Measurements from ENCODE around the gene APBA1. TPM values are rescaled to one million over a fixed set of nuclear protein-coding genes. Genes with fewer than 3 reads are reported as not detected.

Gene APBA1
- polyA plus RNA-seq, 2 donors, result 0.82 to 1.3 TPM

DNA sequence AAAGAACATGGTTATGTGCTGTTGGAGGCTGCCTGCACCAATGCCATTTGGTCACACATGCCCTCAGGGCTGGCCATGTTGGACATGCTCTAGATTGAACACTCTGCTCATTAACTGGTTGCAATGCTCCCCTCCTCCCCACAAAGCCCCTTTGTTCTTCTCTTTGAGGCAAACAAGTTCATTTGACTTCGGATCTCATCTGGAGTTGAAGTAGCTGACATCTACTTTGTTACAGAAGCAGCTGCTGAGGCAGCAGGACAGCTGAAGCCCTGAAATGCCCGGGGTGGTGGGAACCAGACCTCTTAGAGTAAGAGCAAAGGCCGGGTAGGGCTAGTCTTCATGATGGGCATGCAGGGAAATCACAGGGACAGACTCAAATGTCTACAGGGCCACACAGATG lies 123.5 kb downstream of the APBA1 start:
- no peaks in the 10 kb centered on the region for H3K9me3 ChIP-seq (ENCODE audit: control insufficient read depth in 2 of 2, insufficient read depth in 1 of 2, low read depth in 1 of 2, low read length in 1 of 2)
- WGBS, 2 donors, result 82 to 83% methylated on average over 3 of the region's 3 CpGs
- H3K36me3 ChIP-seq (ENCODE audit: control insufficient read depth in 2 of 2, insufficient read depth in 2 of 2, low read length in 1 of 2), result no peaks in the 10 kb centered on the region
- H3K4me3 ChIP-seq (ENCODE audit: low read depth in 1 of 2, low read length in 2 of 2), result no peak overlapping the region
- H3K4me1 ChIP-seq (ENCODE audit: control insufficient read depth in 2 of 2, insufficient read depth in 2 of 2, low read length in 1 of 2), result no peaks in the 10 kb centered on the region
- no peak overlapping the region for H3K27ac ChIP-seq (ENCODE audit: low read depth in 2 of 2, low read length in 1 of 2)
- no peaks in the 10 kb centered on the region for H3K27me3 ChIP-seq (ENCODE audit: control insufficient read depth in 1 of 2, insufficient read depth in 2 of 2, low read length in 2 of 2)

- 70 to 75% methylated on average over 4 of the region's 4 CpGs for WGBS, 2 donors
- Histone ChIP-seq H3K4me1 (ENCODE audit: control insufficient read depth in 2 of 2, insufficient read depth in 2 of 2, low read length in 1 of 2) (no peaks in the 10 kb centered on the region), H3K36me3 (ENCODE audit: control insufficient read depth in 2 of 2, insufficient read depth in 2 of 2, low read length in 1 of 2) (no peaks in the 10 kb centered on the region), H3K4me3 (ENCODE audit: low read depth in 1 of 2, low read length in 2 of 2) (no peak overlapping the region), H3K27ac (ENCODE audit: low read depth in 2 of 2, low read length in 1 of 2) (no peak overlapping the region), H3K9me3 (ENCODE audit: control insufficient read depth in 2 of 2, insufficient read depth in 1 of 2, low read depth in 1 of 2, low read length in 1 of 2) (no peaks in the 10 kb centered on the region), H3K27me3 (ENCODE audit: control insufficient read depth in 1 of 2, insufficient read depth in 2 of 2, low read length in 2 of 2) (no peaks in the 10 kb centered on the region)
Observed at GRCh38 chr9:69546265-69546664, 125.9 kb downstream of the APBA1 start.

DNA sequence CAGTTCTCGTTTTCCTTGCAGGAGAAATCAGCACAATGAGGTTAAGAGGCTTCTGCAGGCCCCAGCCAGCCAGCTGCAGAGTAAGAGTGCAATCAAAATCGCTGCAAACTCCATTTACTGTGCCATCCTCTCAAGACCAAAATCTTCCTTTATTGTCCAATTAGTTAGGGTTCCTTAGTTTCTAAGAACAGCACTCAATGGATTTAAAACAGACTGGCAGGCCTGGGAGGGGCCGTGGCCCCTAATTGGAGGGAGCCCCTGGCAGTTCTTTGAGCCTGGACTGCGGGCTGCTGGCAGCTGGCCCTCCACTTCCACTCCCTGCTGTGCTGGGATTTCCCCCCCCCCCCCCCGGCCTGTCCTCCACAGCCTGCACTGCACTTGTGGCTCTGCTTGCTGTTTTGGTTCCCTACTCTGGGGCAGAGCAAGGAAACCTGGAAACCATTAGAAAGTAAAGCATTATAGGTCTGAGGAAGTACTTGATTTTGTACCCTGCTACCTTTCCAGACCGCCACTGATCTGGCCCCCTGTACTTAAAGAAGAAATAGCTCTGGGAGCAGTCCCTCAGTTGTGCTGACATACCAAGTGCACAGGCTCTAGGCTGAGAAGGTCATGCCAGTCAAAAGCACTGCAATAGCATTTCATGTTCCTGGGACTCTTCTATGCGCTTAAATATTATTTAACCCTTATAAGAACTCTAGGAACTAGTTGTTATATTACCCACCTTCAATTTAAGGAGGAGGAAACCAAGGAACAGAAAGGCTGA lies 129.0 kb downstream of the APBA1 start:
- no peaks in the 10 kb centered on the region for H3K9me3 ChIP-seq (ENCODE audit: control insufficient read depth in 2 of 2, insufficient read depth in 1 of 2, low read depth in 1 of 2, low read length in 1 of 2)
- no peak overlapping the region for H3K27ac ChIP-seq (ENCODE audit: low read depth in 2 of 2, low read length in 1 of 2)
- H3K27me3 ChIP-seq (ENCODE audit: control insufficient read depth in 1 of 2, insufficient read depth in 2 of 2, low read length in 2 of 2), result no peaks in the 10 kb centered on the region
- H3K4me1 ChIP-seq (ENCODE audit: control insufficient read depth in 2 of 2, insufficient read depth in 2 of 2, low read length in 1 of 2), result no peaks in the 10 kb centered on the region
- H3K4me3 ChIP-seq (ENCODE audit: low read depth in 1 of 2, low read length in 2 of 2), result no peak overlapping the region
- 27 to 46% methylated on average over 7 of the region's 7 CpGs for WGBS, 2 donors
- no peaks in the 10 kb centered on the region for H3K36me3 ChIP-seq (ENCODE audit: control insufficient read depth in 2 of 2, insufficient read depth in 2 of 2, low read length in 1 of 2)

GRCh38 chr9:69542058-69542457 lies 130.1 kb downstream of the APBA1 start:
- WGBS, 2 donors, result 86 to 87% methylated on average over 6 of the region's 6 CpGs

DNA sequence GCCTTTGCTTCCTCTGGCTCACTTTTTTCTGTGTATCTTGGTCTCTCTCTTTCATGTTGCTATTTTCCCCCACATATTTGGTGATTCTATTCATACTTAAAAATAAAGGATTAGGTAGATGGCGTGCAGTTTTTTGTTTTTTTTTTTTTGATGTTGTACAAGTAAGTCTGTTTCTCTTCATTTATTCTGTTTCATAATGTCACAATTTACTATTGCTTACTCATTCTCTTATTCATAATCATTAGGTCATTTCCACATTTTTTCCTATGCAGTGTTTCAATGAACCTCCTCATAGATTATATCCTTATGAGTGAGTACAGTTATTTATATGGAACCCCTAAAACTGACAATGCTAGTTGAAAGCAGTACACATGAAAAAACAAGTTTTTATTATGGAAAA lies 136.3 kb downstream of the APBA1 start:
- 83 to 85% methylated on average over 1 of the region's 1 CpG for WGBS, 2 donors
- Histone ChIP-seq H3K4me1 (ENCODE audit: control insufficient read depth in 2 of 2, insufficient read depth in 2 of 2, low read length in 1 of 2) (no peaks in the 10 kb centered on the region), H3K4me3 (ENCODE audit: low read depth in 1 of 2, low read length in 2 of 2) (no peak overlapping the region), H3K36me3 (ENCODE audit: control insufficient read depth in 2 of 2, insufficient read depth in 2 of 2, low read length in 1 of 2) (no peaks in the 10 kb centered on the region), H3K27ac (ENCODE audit: low read depth in 2 of 2, low read length in 1 of 2) (no peak overlapping the region), H3K9me3 (ENCODE audit: control insufficient read depth in 2 of 2, insufficient read depth in 1 of 2, low read depth in 1 of 2, low read length in 1 of 2) (no peaks in the 10 kb centered on the region), H3K27me3 (ENCODE audit: control insufficient read depth in 1 of 2, insufficient read depth in 2 of 2, low read length in 2 of 2) (no peaks in the 10 kb centered on the region)

More at GRCh38 chr9:69542058-69542457, 130.1 kb downstream of the APBA1 start:
- Histone ChIP-seq H3K27me3 (ENCODE audit: control insufficient read depth in 1 of 2, insufficient read depth in 2 of 2, low read length in 2 of 2) (no peaks in the 10 kb centered on the region), H3K4me1 (ENCODE audit: control insufficient read depth in 2 of 2, insufficient read depth in 2 of 2, low read length in 1 of 2) (no peaks in the 10 kb centered on the region), H3K27ac (ENCODE audit: low read depth in 2 of 2, low read length in 1 of 2) (no peak overlapping the region), H3K4me3 (ENCODE audit: low read depth in 1 of 2, low read length in 2 of 2) (no peak overlapping the region), H3K36me3 (ENCODE audit: control insufficient read depth in 2 of 2, insufficient read depth in 2 of 2, low read length in 1 of 2) (no peaks in the 10 kb centered on the region), H3K9me3 (ENCODE audit: control insufficient read depth in 2 of 2, insufficient read depth in 1 of 2, low read depth in 1 of 2, low read length in 1 of 2) (no peaks in the 10 kb centered on the region)

- H3K36me3 ChIP-seq (ENCODE audit: control insufficient read depth in 2 of 2, insufficient read depth in 2 of 2, low read length in 1 of 2), result no peaks in the 10 kb centered on the region
- H3K4me3 ChIP-seq (ENCODE audit: low read depth in 1 of 2, low read length in 2 of 2), result no peak overlapping the region
- H3K9me3 ChIP-seq (ENCODE audit: control insufficient read depth in 2 of 2, insufficient read depth in 1 of 2, low read depth in 1 of 2, low read length in 1 of 2), result no peaks in the 10 kb centered on the region
- WGBS, 2 donors, result 83 to 92% methylated on average over 1 of the region's 1 CpG
- no peak overlapping the region for H3K27ac ChIP-seq (ENCODE audit: low read depth in 2 of 2, low read length in 1 of 2)
- H3K4me1 ChIP-seq (ENCODE audit: control insufficient read depth in 2 of 2, insufficient read depth in 2 of 2, low read length in 1 of 2), result no peaks in the 10 kb centered on the region
- H3K27me3 ChIP-seq (ENCODE audit: control insufficient read depth in 1 of 2, insufficient read depth in 2 of 2, low read length in 2 of 2), result no peaks in the 10 kb centered on the region
Observed at GRCh38 chr9:69535286-69535832, 136.8 kb downstream of the APBA1 start.

DNA sequence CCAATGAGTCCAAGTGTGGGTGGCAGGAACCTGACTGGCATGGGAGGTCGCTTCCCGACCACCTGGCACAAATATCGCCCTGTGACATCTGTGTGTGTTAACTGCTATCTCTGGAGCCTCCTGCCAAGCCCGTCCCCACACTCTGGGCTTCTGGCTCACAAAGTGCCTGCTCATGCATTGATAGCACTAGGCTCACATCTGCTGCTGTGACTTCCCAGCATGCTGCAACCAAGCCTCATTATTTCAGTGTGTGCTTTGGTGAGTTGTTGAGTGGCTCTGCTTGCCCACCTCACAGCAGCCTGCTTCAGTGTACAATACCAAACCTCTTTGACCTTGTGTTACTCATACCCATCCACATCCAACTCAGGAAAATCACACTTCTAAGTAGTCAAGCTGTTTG lies 139.8 kb downstream of the APBA1 start:
- no peaks in the 10 kb centered on the region for H3K9me3 ChIP-seq (ENCODE audit: control insufficient read depth in 2 of 2, insufficient read depth in 1 of 2, low read depth in 1 of 2, low read length in 1 of 2)
- no peak overlapping the region for H3K27ac ChIP-seq (ENCODE audit: low read depth in 2 of 2, low read length in 1 of 2)
- WGBS, 2 donors, result 69 to 78% methylated on average over 4 of the region's 4 CpGs
- H3K4me1 ChIP-seq (ENCODE audit: control insufficient read depth in 2 of 2, insufficient read depth in 2 of 2, low read length in 1 of 2), result no peaks in the 10 kb centered on the region
- no peaks in the 10 kb centered on the region for H3K27me3 ChIP-seq (ENCODE audit: control insufficient read depth in 1 of 2, insufficient read depth in 2 of 2, low read length in 2 of 2)
- no peak overlapping the region for H3K4me3 ChIP-seq (ENCODE audit: low read depth in 1 of 2, low read length in 2 of 2)
- no peaks in the 10 kb centered on the region for H3K36me3 ChIP-seq (ENCODE audit: control insufficient read depth in 2 of 2, insufficient read depth in 2 of 2, low read length in 1 of 2)

GRCh38 chr9:69527454-69527853 lies 144.7 kb downstream of the APBA1 start:
- Histone ChIP-seq H3K27ac (ENCODE audit: low read depth in 2 of 2, low read length in 1 of 2) (no peak overlapping the region), H3K4me1 (ENCODE audit: control insufficient read depth in 2 of 2, insufficient read depth in 2 of 2, low read length in 1 of 2) (no peaks in the 10 kb centered on the region), H3K4me3 (ENCODE audit: low read depth in 1 of 2, low read length in 2 of 2) (no peak overlapping the region), H3K36me3 (ENCODE audit: control insufficient read depth in 2 of 2, insufficient read depth in 2 of 2, low read length in 1 of 2) (no peaks in the 10 kb centered on the region), H3K9me3 (ENCODE audit: control insufficient read depth in 2 of 2, insufficient read depth in 1 of 2, low read depth in 1 of 2, low read length in 1 of 2) (no peaks in the 10 kb centered on the region), H3K27me3 (ENCODE audit: control insufficient read depth in 1 of 2, insufficient read depth in 2 of 2, low read length in 2 of 2) (no peaks in the 10 kb centered on the region)
- WGBS, 2 donors, result 86 to 89% methylated on average over 1 of the region's 1 CpG

- Histone ChIP-seq H3K4me3 (ENCODE audit: low read depth in 1 of 2, low read length in 2 of 2) (no peak overlapping the region), H3K36me3 (ENCODE audit: control insufficient read depth in 2 of 2, insufficient read depth in 2 of 2, low read length in 1 of 2) (no peaks in the 10 kb centered on the region), H3K4me1 (ENCODE audit: control insufficient read depth in 2 of 2, insufficient read depth in 2 of 2, low read length in 1 of 2) (no peaks in the 10 kb centered on the region), H3K27me3 (ENCODE audit: control insufficient read depth in 1 of 2, insufficient read depth in 2 of 2, low read length in 2 of 2) (no peaks in the 10 kb centered on the region), H3K9me3 (ENCODE audit: control insufficient read depth in 2 of 2, insufficient read depth in 1 of 2, low read depth in 1 of 2, low read length in 1 of 2) (no peaks in the 10 kb centered on the region), H3K27ac (ENCODE audit: low read depth in 2 of 2, low read length in 1 of 2) (no peak overlapping the region)
- 98% methylated on average over 2 of the region's 2 CpGs for WGBS, 2 donors
Observed at GRCh38 chr9:69526699-69527098, 145.5 kb downstream of the APBA1 start.
